Right hindlimb (tissue), 1 donor: Measurements from ENCODE around the gene P2RY11.
A peak's percentile ranks its signal among the peaks of the same experiment; 100 is the strongest.

Source experiments
- DNase-seq: peaks from one replicate; pipeline ENCODE4 v3.0.0-alpha.2; 2018

Gene P2RY11

GRCh38 chr19:10113964-10114650 lies 2.6 kb downstream of the P2RY11 start:
- DNase-seq = peak; percentile 36

- DNase-seq = peak; percentile 36
Measured at GRCh38 chr19:10114651-10115391, 3.3 kb downstream of the P2RY11 start.

GRCh38 chr19:10115392-10116084 lies 4.0 kb downstream of the P2RY11 start:
- peak; percentile 31 for DNase-seq

GRCh38 chr19:10116085-10116865 lies 4.8 kb downstream of the P2RY11 start:
- peak; percentile 28 for DNase-seq

GRCh38 chr19:10116866-10117616 lies 5.5 kb downstream of the P2RY11 start:
- DNase-seq = peak; percentile 17

- no peak for DNase-seq
Measured at GRCh38 chr19:10118960-10119359, 7.5 kb downstream of the P2RY11 start.

- peak; percentile 36 for DNase-seq
Measured at GRCh38 chr19:10120538-10121189, 9.2 kb downstream of the P2RY11 start.

- peak; percentile 19 for DNase-seq
Measured at GRCh38 chr19:10122045-10122444, 10.6 kb downstream of the P2RY11 start.

- no peak for DNase-seq
Measured at GRCh38 chr19:10124429-10124828, 12.9 kb downstream of the P2RY11 start.

- DNase-seq = no peak
Measured at GRCh38 chr19:10126213-10126639, 14.7 kb downstream of the P2RY11 start.

GRCh38 chr19:10132905-10133304 lies 21.4 kb downstream of the P2RY11 start:
- DNase-seq = no peak

- DNase-seq = no peak
Measured at GRCh38 chr19:10133596-10133995, 22.1 kb downstream of the P2RY11 start.

GRCh38 chr19:10134040-10134439 lies 22.5 kb downstream of the P2RY11 start:
- DNase-seq = no peak

GRCh38 chr19:10135551-10136334 lies 24.2 kb downstream of the P2RY11 start:
- no peak for DNase-seq

GRCh38 chr19:10136936-10137335 lies 25.4 kb downstream of the P2RY11 start:
- DNase-seq = no peak

GRCh38 chr19:10137751-10138682 lies 26.5 kb downstream of the P2RY11 start:
- no peak for DNase-seq

GRCh38 chr19:10138879-10139795 lies 27.6 kb downstream of the P2RY11 start:
- DNase-seq = no peak

GRCh38 chr19:10139952-10140351 lies 28.5 kb downstream of the P2RY11 start:
- DNase-seq = no peak
